HL-60/S4 treated with phorbol 12-myristate 13-acetate at 8.2 ng/mL for 4 days and 3 days (cell line): ENCODE measurements around the gene ANKRD18B.
"Not testable (repeated sequence)": the region's sequence is repeated elsewhere in the genome, so short reads cannot be mapped to it uniquely, and the experiment has no call there.

Experiments used
- in situ Hi-C: fragments of 300-500 bp; cut with MboI; formaldehyde crosslinking; loops from 2 replicates; pipeline ENCODE4 v1.15.0; 2022; ENCODE audit warnings: low sequenced_read_pairs

ANKRD18B gene

DNA sequence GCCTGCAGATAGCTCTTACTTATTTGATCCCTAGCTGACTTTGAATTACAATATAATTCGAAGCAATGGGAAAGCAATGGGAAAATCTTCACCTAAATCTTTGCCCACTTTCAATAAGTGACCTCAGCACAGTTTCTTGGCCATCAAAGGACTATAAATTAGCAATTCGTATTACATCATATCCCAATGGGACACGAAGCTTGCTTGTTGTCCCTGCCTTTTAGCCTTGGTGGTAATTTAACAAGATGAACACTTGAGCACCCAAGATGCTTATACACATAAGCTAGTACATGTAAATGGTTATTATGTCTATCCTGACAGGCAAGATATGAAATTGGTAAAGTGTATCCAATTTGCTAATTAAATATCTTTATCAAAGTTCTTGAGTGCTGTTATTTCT, 9.9 kb downstream of the ANKRD18B start:
- in situ Hi-C loops, result not testable (repeated sequence)

DNA sequence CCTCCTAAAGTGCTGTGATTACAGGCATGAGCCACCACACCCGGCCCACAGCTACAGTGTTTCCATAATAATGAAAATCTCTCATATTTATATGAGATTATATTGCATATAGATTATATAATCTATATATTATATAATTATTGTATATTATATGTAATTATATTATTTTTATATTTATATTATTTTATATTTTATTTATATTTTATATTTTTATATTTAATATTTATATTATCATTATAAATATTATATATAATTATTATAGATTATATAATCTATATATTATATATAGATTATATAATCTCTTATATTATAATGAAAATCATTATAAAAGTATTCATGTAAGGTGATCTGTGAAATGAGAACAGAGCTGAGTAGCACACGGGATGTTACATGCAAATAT, 11.5 kb downstream of the ANKRD18B start:
- in situ Hi-C loops, result no loop called here

DNA sequence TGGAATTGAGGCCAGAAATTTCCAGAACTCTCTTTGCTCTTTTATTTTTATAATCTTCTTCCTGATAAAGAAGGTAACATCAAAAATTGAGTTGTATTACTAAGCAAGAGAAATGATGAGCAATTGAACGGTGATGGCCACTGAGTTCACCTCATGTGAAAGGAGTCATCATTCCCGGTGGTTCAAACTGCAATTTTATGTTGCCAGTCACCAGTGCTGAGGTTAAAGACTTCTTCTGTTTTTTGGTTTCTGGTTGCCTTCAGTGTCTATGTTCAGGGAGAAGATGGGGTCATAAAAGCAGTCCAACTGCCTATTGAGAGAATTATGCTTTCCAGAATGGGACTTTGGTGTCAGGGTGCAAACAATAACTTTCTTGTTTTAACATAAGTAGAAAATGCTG, 19.4 kb downstream of the ANKRD18B start:
- in situ Hi-C loops, result not testable (repeated sequence)

DNA sequence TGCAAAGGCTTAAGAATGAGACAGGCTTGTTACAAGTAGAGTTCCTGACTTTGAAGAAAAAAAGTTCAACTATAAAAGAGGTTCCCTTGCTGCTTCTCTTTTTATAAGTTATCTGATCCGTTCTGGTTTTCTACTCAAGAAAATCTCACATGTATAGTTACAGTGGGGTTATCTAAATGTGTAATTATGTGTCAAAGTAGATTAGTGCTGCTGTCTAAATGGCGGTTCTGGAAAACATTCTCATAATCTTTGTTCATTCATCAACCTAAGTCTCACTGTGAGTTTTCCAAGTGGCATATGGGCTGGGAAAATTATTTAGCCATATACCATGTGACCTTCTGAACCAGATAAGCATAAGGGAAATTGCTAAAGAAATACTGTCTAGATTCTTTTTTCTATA, 21.7 kb downstream of the ANKRD18B start:
- in situ Hi-C loops, result not testable (repeated sequence)

DNA sequence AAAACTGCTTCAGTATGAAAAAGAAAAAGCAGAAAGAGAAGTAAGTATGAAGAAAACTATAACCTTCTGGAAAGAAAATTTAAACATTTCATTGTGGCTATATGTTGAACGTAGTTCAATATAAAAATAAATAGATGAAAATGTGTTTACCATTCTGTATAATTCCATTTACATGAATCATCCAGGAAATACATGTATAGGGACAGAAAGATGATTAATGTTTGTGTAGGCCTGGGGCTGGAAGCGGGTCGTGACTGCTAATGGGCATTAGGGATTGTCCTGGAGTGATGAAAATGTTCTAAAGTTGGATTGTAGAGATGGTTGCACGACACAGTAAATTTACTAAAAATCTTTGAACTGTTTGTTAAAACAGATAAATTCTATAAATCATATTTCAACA, 24.8 kb downstream of the ANKRD18B start:
- in situ Hi-C loops, result not testable (repeated sequence)

DNA sequence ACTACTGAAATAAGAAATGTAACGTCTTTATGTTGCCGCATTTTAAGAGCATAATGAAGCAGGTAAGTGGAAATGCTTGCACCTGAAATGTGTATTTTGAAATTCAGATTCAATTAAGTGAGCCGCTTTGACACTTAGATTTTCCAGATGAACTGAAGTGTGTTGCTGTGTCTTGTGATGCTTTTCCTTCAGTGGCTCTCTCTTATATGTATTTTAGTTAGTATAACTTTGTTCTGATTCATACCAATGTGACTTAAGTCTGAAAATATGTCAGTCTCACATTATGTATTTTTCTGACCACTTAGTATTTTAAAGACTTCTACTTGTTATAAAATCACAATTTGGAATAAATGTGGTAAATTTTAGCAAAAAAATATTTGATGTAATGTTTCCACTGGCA, 25.4 kb downstream of the ANKRD18B start:
- in situ Hi-C loops, result not testable (repeated sequence)

DNA sequence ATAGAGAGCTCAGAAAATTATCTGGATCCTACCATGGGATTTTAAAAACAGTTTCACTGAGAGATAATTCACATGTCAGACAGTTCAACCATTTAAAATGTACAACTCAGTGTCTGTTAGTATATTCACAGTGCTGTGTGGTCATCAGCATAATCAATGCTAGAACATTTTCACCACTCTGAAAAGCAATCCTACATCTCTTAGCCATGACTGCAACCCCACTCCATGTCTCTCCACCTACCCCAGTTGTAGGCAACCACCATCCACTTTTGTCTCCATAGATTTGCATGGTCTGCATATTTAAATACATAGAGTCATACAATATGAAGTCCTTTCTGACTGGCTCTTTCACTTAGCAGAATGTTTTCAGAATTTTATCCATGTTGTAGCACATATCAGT, 27.1 kb downstream of the ANKRD18B start:
- in situ Hi-C loops, result not testable (repeated sequence)

DNA sequence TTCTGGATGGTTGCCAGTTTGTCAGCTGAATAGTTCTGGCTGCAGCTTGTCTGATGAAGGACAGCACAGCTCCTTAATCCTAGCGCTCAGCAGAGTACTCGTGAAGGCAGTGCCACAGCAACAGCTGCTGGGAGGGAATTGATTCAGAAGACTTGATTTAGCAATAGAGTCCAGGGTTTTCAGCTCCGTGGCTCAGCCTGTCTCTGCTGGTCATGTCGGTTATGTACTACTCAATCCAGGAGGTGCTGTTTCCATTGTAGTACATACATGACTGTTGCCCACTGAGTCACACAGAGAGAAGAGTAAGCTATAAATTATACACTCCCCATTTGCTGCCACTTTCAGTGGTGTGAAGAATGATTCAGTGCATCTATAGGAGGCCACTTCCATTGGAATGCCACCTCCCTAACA, 28.3 kb downstream of the ANKRD18B start:
- in situ Hi-C loops, result not testable (repeated sequence)

DNA sequence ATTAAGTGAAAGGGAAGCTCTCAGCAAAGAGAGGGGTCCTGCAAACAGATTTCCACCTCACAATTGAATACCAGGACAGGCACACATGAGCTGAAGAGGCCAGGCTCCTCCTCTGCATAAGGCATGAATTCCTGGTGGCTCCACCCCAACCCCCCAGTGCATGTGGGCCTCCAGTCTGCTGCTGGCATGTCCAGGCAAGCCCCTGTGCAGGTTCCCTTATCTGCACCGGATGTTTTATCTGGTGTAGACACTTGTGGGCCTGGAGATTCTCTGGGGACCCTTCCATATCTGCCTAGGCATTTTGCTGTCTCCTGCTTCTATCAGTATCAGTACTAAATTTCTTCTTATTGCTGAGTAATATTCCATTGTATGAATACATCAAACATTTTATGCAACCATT, 36.2 kb downstream of the ANKRD18B start:
- in situ Hi-C loops, result not testable (repeated sequence)

DNA sequence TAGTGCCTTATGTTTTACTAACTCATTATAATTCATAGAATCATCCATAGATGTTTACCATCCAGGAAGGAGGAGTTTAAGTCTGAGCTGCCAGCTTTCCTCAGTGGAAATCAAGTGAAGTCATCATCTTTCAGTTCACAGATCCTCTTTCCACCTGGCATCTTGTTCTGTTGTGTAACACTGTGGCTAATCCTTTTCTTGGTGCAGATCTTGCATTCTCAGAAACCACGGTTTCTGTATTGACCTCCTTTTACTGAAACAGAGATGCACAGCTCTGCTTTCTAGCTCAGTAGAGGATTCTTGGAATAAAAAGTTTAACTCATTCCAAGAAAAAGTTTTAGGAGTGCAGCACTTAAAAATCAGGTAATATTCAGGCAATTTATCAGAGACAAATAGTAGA, 38.1 kb downstream of the ANKRD18B start:
- in situ Hi-C loops, result not testable (repeated sequence)

DNA sequence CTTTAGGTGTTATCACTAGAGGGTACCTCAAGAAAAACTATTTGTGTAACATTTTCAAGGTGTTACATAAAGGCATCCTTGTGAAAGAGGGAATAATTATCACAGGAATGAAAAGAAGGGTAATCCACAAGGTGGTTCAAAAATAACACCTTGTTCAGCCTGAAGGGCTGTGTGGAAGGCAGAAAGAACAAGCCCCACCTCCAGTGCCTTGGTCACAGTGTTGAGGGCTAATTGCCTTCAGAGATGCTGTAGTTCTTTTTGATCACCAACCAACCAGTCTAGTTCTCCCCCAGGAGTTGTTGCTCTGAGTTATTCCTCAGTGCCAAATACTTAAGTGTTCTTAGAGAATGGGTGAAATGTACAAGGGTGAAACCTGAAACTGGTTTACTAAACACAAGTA, 43.7 kb downstream of the ANKRD18B start:
- in situ Hi-C loops, result not testable (repeated sequence)

DNA sequence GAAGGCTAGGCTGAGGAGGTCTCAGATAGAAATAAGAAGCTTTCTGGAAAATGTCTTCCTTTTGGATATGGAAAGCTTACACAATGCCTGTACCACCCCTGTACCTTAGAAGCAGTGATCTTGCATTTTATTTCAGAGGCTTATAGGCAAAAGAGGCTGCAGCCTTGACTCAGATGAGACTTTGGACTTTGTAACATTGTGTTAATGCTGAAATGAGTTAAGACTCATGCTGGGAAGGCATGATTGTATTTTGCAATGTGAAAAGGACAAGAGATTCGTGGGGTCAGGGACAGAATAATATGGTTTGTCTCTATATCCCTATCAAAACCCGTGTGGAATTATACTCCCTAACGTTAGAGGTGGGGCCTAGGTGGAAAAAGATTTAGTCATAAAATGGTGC, 53.7 kb downstream of the ANKRD18B start:
- in situ Hi-C loops, result not testable (repeated sequence)

DNA sequence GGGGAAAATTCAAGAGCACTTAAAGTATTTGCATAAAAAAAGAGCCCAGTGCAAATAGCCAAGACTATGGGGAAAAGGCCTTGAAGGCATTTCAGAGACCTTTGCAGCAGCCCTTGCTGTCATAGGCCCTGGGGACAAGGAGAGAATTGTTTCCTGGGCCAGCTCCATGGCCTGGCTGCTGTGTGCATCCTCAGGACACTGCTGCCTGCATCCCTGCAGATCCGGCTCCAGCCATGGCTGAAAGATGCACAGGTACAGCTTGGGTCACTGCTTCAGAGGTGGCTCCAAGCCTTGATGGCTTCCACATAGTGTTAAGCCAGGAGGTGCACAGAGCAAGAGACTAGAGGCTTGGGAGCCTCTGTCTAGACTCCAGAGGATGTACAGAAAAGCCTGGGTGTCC, 55.9 kb downstream of the ANKRD18B start:
- in situ Hi-C loops, result not testable (repeated sequence)

DNA sequence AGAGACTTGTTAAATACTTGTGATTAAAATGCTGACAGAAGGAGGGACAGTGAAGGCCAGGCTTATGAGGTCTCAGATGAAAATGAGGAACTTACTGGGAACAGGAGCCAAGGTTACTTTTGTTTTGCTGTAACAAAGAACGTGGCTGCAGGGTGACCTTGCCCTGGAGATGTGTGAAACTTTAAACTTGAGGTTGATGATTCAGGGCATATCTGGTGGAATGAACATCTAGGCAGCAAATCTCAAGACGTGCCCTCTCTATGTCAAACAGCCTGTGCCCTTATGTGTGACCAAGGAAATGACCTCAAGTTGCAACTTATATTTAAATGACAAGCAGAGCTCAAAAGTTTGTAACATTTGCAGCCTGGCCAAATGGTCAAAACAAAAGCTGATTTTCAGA, 58.6 kb downstream of the ANKRD18B start:
- in situ Hi-C loops, result not testable (repeated sequence)

DNA sequence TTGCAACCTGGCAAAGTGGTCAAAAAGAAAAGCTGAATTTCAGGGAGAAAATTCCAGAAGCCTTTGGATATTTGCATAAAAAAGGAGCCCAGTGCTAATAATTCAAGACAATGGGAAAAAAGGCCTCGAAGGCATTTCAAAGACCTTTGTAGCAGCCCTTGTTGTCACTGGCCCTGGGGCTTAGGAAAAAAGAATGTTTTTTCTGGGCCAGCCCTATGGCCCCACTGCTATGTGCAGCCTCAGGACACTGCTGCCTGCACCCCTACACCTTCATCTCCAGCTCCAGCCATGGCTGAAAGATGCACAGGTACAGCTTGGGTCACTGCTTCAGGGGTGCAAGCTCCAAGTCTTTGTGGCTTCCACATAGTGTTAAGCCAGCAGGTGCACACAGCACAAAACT, 62.1 kb downstream of the ANKRD18B start:
- in situ Hi-C loops, result not testable (repeated sequence)

DNA sequence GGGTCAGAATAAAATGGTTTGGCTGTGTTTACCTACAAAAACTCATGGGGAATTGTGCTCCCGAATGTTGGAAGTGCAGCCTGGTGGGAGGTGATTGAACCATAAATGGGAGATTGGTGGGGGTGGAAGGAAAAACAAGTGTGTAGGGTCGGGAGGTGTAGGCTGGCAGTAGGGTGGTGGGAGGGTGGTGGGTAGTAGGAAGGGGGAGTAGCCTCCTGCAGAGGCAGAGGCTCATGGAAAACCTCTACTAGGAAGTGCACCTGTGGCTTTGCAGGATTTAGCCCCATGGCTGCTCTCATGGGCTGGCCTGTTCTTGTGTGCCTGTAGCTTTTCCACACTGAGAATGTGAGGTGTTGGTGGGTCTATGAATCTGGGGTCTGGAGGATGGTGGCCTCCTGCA, 63.7 kb downstream of the ANKRD18B start:
- in situ Hi-C loops, result not testable (repeated sequence)

DNA sequence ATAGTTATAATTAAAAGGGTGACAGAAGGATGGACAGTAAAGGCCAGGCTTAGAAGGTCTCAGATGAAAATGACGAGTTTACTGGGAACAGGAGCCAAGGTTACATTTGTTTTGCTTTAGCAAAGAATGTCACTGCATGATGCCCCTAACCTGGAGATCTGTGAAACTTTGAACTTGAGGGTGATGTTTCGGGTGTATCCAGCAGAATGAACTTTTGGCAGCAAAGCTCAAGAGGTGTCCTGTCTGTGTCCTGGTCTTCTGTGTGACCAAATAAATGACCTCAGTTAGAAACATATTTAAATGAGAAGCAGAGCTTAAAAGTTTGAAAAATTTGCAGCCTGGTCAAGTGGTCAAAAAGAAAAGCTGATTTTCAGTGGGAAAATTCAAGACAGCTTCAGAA, 64.8 kb downstream of the ANKRD18B start:
- in situ Hi-C loops, result not testable (repeated sequence)

DNA sequence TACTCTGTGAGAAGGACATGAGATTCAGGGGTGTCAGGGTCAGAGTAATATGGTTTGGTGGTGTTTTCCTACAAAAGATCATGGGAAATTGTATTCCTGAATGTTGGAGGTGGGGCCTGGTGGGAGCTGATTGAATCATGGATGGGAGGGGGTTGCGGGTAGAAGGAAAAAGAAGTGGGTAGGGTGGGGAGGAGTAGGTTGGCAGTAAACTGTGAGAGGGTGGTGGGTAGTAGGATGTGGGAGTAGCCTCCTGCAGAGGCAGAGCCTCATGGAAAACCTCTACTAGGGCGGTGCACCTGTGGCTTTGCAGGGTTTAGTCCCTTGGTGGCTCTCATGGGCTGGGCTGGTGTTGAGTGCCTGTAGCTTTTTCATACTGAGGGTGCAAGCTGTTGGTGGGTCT, 66.8 kb downstream of the ANKRD18B start:
- in situ Hi-C loops, result not testable (repeated sequence)

DNA sequence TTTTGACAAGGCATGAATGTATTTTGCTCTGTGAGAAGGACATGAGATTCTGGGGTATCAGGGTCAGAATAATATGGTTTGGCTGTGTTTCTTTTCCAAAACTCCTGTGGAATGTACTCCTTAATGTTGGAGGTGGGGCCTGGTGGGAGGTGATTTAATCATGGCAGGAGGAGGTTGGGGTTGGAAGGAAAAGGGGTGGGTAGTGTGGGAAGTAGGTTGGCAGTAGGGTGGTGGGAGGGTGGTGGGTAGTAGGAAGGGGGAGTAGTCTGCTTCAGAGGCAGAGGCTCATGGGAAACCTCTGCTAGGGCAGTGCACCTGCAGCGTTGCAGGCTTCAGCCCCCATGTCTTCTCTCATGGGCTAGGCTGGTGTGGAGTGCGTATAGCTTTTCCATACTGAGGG, 72.9 kb downstream of the ANKRD18B start:
- in situ Hi-C loops, result not testable (repeated sequence)

DNA sequence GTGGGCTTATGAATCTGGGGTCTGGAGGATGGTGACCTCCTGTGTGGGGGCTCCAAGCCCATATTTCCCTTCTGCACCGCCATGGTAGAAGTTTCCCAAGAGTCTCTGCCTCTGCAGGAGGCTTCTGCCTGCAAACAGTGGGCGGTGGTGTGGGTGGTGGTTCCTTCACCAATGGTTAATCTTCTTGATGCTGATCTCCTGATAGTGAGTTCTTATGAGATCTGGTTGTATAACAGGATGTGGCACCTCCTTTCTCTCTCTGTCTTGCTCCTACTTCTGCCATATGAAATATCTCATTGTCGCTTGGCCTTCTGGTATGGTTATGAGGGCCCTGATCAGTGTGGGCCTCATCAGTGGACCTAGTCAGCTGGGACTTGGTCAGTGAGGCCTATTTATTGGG, 73.3 kb downstream of the ANKRD18B start:
- in situ Hi-C loops, result not testable (repeated sequence)

DNA sequence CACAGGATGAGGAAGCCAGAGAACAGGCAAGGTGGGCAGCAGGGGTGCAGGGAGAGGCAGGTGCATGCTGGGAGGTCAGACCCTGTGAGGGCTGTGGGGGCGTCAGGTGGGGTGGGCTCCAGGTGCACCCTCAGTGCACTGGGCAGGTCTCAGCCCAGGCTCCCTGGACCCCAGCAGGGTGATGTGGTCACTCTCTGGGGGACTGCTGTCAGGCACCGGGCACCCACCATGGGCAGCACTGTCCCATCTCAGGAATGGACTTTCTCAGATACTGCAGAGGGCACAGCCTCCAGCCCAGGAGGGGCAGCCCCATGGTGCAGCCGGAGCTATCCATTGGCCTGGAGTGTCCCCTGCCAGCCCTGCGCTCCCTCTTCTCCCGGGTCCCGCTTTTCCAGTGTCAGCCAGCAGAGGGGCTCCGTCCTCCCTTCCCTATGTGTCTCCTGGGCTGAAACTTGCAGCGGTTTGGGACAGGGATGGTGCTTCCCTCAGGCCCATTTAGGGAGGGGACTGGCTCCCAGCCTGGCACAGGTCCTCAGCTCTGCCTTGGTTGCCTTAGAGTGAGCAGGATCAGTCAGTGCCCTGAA, 74.8 kb downstream of the ANKRD18B start:
- in situ Hi-C loops, result not testable (repeated sequence)

DNA sequence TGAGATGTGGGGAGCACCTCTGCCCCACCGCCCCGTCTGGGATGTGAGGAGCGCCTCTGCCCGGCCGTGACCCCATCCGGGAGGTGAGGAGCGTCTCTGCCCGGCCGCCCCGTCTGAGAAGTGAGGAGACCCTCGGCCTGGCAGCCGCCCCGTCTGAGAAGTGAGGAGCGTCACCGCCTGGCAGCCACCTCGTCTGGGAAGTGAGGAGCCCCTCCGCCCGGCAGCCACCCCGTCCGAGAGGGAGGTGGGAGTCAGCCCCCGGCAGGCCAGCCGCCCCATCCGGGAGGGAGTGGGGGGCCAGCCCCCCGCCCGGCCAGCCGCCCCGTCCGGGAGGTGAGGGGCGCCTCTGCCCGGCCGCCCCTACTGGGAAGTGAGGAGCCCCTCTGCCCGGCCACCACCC, 76.9 kb downstream of the ANKRD18B start:
- in situ Hi-C loops, result not testable (repeated sequence)

DNA sequence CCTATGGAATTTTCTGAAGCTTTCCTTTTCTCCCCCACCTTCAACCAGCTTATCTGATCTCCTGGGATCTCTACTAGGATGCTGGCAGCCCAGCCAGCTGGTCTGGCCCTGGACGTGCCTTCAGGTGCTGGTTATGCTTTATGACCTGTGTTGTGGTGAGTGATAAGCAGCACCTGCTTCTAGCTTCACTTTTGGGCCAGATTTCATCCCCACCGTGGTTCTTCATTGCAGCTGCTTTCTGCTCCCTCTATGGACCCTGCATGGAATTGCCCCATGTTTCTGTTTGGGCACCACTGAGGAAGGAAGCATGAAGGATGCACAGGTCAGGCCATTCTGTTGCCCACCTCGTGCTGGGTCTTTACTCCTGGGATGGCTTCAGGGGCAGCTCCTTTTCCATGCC, 80.2 kb downstream of the ANKRD18B start:
- in situ Hi-C loops, result not testable (repeated sequence)
